IPS-18a (cell line): ENCODE data around the gene F8.
"Not testable (repeated sequence)": the region's sequence is repeated elsewhere in the genome, so short reads cannot be mapped to it uniquely, and the experiment has no call there.

Experiments
- H3K27ac ChIP-seq: one replicate; pipeline ENCODE4 v1.5.1; 2013; ENCODE audit warnings: low read length
- H3K27me3 ChIP-seq: one replicate; pipeline ENCODE4 v1.6.1; 2013; ENCODE audit warnings: mild to moderate bottlenecking, low read length; ENCODE audit not compliant: control insufficient read depth, insufficient read depth
- H3K36me3 ChIP-seq: one replicate; pipeline ENCODE4 v1.6.1; 2013; ENCODE audit warnings: low read depth, low read length; ENCODE audit not compliant: control insufficient read depth
- H3K4me1 ChIP-seq: one replicate; pipeline ENCODE4 v1.6.1; 2013; ENCODE audit warnings: low read depth, low read length; ENCODE audit not compliant: control insufficient read depth
- H3K4me3 ChIP-seq: one replicate; pipeline ENCODE4 v1.5.1; 2013; ENCODE audit warnings: low read length
- H3K9ac ChIP-seq: one replicate; pipeline ENCODE4 v1.6.1; 2013; ENCODE audit warnings: mild to moderate bottlenecking, low read length, moderate library complexity
- H3K9me3 ChIP-seq: one replicate; pipeline ENCODE4 v1.6.1; 2013; ENCODE audit warnings: low read depth, low read length; ENCODE audit not compliant: control insufficient read depth

F8 gene

DNA sequence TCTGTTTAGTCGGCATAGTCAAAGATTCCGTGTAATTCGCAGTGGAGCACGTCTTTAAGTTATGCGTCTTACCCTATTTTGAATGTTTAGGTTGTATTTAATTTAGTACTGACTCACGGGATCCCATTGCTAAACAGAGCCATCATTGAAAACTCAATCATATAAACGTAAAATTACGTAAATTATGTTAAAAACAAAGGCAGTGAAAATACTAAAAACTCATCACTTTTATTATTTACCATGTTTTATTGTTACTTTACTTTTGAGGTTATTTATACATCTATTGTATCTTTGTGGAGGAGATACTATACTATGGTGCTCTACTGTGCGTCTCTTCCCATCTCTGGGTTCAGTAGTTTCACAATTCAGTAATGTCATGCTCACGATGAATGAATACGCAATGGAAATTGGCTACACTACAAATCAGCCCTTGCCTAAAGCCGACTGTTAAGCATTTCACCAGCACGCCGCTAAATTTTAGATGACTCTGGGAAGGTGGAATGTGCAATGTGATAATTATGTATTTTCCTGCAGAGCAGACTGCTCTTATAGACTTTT lies 5.1 kb upstream of the F8 start:
- H3K4me3 ChIP-seq = peak overlapping the region; percentile 90
- H3K9ac ChIP-seq = peak overlapping the region; percentile 94
- peaks cover 7% of the 10 kb centered on the region for H3K9me3 ChIP-seq
- peak overlapping the region; percentile 75 for H3K27ac ChIP-seq
- no peaks in the 10 kb centered on the region for H3K27me3 ChIP-seq
- H3K4me1 ChIP-seq = no peaks in the 10 kb centered on the region
- H3K36me3 ChIP-seq = no peaks in the 10 kb centered on the region

GRCh38 chrX:155026727-155027508 lies 4.4 kb upstream of the F8 start, which contains the start of gene FUNDC2:
TSS of gene FUNDC2 (plus strand) at chrX:155026844. CDS start at chrX:155026939, 95 bp downstream.
- Histone ChIP-seq H3K9ac (peak within 1 kb of the TSS; percentile 94), H3K4me3 (peak within 1 kb of the TSS; percentile 90), H3K36me3 (no peaks in the 10 kb centered on the region), H3K27ac (peak within 1 kb of the TSS; percentile 75), H3K4me1 (no peaks in the 10 kb centered on the region), H3K9me3 (peaks cover 7% of the 10 kb centered on the region), H3K27me3 (no peaks in the 10 kb centered on the region)

DNA sequence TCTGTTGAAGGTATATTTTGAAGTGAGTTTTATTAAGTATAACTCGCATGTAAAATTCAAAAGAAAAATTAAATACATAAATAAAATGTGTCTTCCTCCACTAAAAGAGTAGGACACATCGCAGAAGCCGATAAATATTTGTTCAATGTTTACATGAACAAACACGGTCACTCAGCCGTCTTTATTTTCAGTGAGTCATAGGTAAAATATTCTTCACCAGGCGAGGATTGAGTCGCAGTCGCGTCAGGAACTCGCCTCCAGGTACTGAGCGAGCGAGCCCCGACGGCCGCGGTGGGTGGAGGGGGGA lies 3.9 kb upstream of the F8 start:
- no peak overlapping the region for H3K27ac ChIP-seq
- peak overlapping the region; percentile 94 for H3K9ac ChIP-seq
- no peaks in the 10 kb centered on the region for H3K36me3 ChIP-seq
- H3K9me3 ChIP-seq = peaks cover 7% of the 10 kb centered on the region
- no peaks in the 10 kb centered on the region for H3K27me3 ChIP-seq
- peak overlapping the region; percentile 90 for H3K4me3 ChIP-seq
- H3K4me1 ChIP-seq = no peaks in the 10 kb centered on the region

- peaks cover 13% of the 10 kb centered on the region for H3K9me3 ChIP-seq
- no peak overlapping the region for H3K9ac ChIP-seq
- H3K36me3 ChIP-seq = no peaks in the 10 kb centered on the region
- no peaks in the 10 kb centered on the region for H3K27me3 ChIP-seq
- no peaks in the 10 kb centered on the region for H3K4me1 ChIP-seq
- no peak overlapping the region for H3K27ac ChIP-seq
- no peak overlapping the region for H3K4me3 ChIP-seq
Observed at GRCh38 chrX:155023907-155024833, 1.6 kb upstream of the F8 start.

DNA sequence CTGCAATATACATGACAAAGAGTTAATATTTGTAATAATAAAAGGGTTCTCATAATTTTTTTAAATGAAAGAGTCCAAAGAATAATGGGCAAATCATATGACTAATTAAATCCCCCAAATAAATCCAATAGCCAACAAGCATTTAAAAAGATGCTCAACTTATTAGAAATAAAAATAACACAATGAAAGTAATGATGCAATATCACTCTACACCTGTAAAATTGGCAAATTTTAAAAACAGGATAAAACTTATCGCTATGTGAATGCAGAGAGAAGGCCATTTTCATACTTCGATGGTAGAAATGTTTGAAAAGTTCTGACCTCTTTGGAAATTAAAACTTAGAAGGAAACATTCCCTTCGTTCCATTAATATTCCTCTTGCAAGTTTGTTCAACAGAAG lies 1.9 kb downstream of the F8 start:
- Histone ChIP-seq H3K36me3 (no peaks in the 10 kb centered on the region), H3K9ac (no peak overlapping the region), H3K27ac (no peak overlapping the region), H3K27me3 (no peaks in the 10 kb centered on the region), H3K4me3 (no peak overlapping the region), H3K9me3 (peaks cover 5% of the 10 kb centered on the region), H3K4me1 (no peaks in the 10 kb centered on the region)

GRCh38 chrX:155009994-155010472 lies 12.5 kb downstream of the F8 start:
- Histone ChIP-seq H3K9ac (no peak overlapping the region), H3K27me3 (no peaks in the 10 kb centered on the region), H3K27ac (no peak overlapping the region), H3K9me3 (peaks cover 9% of the 10 kb centered on the region), H3K4me3 (no peak overlapping the region), H3K36me3 (no peaks in the 10 kb centered on the region), H3K4me1 (no peaks in the 10 kb centered on the region)

DNA sequence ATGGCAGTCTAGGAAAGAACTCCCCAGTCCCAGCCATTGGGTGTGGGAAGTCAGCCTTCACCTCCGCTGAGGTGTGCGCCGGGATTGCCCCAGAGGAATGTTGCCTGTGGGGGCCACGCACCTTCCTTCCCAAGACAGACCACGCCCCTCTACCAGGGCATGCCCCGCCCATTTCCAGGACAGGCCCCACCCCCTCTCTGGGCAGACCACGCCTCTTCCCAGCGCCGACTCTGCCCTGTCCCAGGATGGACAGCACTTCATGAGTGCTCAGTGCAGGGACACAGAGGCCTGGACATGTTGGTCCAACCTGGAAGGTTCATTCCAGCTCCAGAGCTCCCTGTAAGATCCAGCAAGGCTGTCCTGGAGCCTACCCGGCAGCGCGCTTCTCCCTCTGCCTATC lies 13.9 kb downstream of the F8 start:
- H3K4me3 ChIP-seq, H3K4me1 ChIP-seq, H3K9ac ChIP-seq, H3K36me3 ChIP-seq, H3K27me3 ChIP-seq, H3K27ac ChIP-seq: not testable (repeated sequence)
- peaks cover 14% of the 10 kb centered on the region for H3K9me3 ChIP-seq

GRCh38 chrX:155006913-155007671 lies 15.4 kb downstream of the F8 start:
- H3K27me3 ChIP-seq, H3K4me1 ChIP-seq, H3K27ac ChIP-seq, H3K9ac ChIP-seq, H3K36me3 ChIP-seq, H3K4me3 ChIP-seq: not testable (repeated sequence)
- H3K9me3 ChIP-seq = peaks cover 11% of the 10 kb centered on the region

DNA sequence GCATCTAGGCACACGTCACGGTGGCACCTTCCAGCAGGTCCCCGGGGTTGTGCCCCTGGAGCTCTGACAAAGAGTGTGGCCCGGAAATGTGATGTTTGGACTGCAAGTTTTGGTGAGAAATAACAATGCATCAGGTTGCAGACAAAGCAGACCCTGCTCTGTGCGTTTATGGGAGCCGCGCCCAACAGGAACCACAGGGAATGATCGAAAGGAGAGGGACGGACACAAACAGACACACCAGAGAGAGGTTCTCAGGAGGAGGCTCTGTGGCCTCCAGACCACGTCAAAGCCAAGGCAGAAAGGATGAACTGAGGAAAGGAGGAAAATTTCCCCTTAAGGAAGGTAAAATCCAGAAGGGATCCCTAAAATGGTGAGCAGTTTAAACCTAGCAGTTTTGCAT lies 16.1 kb downstream of the F8 start:
- not testable (repeated sequence) for H3K9me3 ChIP-seq, H3K36me3 ChIP-seq, H3K4me1 ChIP-seq, H3K27me3 ChIP-seq, H3K9ac ChIP-seq, H3K27ac ChIP-seq, H3K4me3 ChIP-seq

GRCh38 chrX:155005190-155005589 lies 17.3 kb downstream of the F8 start:
- Histone ChIP-seq H3K9ac (no peak overlapping the region), H3K27ac (no peak overlapping the region), H3K27me3 (no peaks in the 10 kb centered on the region), H3K4me1 (no peaks in the 10 kb centered on the region), H3K36me3 (no peaks in the 10 kb centered on the region), H3K9me3 (peaks cover 10% of the 10 kb centered on the region), H3K4me3 (no peak overlapping the region)

DNA sequence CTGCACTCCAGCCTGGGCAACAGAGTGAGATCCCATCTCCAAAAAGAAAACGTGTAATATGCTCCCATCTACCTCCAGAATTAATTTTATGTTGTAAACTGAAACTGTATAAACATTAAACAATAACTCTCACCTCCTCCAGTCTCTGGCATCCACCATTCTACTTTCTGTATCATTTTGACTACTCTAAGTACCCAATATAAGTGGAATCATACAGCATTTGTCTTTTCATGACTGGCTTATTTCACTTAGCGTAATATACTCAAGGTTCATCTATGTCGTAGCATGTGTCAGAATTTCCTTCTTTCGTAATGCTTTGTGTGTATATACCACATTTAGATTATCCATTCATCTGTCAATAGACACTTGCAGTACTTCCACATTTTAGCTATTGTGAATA lies 20.6 kb downstream of the F8 start:
- H3K4me1 ChIP-seq = no peaks in the 10 kb centered on the region
- H3K27ac ChIP-seq = no peak overlapping the region
- no peaks in the 10 kb centered on the region for H3K36me3 ChIP-seq
- H3K27me3 ChIP-seq = no peaks in the 10 kb centered on the region
- H3K9me3 ChIP-seq = peaks cover 14% of the 10 kb centered on the region
- no peak overlapping the region for H3K4me3 ChIP-seq
- H3K9ac ChIP-seq = no peak overlapping the region
